ENCODE results near the gene PRICKLE4. TPM values are rescaled to one million over a fixed set of nuclear protein-coding genes. Genes with fewer than 3 reads are reported as not detected.

PRICKLE4 gene
- total and polyA plus RNA-seq, 2 of the 13 experiments (the other 11 are each of a cell fraction or from before 2014, with no cell fraction given): 0.92 to 1.2 TPM

DNA sequence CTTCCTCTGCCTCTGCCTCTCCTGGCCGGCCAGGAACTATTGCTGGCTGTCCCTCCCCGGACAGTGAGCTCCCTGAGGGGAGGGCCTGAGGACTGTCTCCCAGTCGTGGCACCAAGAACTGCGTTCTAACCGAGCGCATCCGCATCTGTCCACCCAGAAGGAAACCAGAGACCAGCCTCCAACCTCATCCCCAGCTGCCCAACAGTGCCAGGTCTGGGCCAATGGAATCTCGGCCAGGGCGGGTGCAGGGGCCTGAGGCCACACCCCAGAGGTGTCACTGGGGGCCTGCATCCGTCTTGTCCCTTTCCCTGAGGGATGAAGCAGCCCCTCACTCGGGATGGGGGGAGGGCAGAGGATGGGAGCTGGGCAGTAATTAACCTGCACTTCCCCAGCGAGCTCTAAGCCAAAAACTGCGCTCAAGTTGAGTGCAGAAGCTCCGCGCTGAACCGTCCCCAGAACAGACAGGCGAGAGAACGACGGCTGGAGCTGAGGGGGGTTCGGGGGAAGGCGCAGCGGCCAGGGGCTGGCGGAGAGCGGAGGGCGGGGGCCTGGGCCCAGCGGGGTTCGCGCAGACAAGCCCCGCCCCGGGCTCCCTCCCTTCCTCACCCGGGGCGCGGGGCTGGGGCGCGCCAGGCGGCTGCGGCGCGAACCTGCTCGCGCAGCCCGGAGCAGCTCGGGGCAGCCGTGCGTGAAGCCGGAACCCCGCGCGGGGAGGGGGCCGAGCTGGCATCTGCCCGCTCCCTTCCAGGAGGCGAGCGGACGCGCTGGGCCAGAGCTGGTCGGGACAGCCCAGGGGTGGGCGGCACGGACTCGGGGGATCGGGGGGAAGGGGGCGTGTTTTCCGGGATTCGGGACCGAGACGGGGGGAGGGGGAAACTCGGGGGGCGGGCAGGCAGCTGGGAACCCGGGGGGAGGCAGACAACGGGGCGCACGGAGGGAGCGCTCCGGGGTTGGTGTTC, 46.6 kb upstream of the PRICKLE4 start:
- Histone ChIP-seq H3K27me3 (ENCODE audit: control insufficient read depth in 1 of 2, insufficient read depth in 2 of 2, low read length in 2 of 2) (no peaks in the 10 kb centered on the region; a peak in 1 of 5 replicates), H3K4me3 (replicated peaks in 1 of 3; ENCODE audit: insufficient read depth in 1 of 3, low read depth in 2 of 3, low read length in 3 of 3) (peak overlapping the region; percentile 51 to 83 (median 76)), H3K27ac (ENCODE audit: extremely low read length, insufficient read depth, low read length) (peak overlapping the region; percentile 11), H2AFZ (ENCODE audit: low read length) (no peak overlapping the region), H3K79me2 (ENCODE audit: insufficient read depth, low read length) (peaks cover 5% of the 10 kb centered on the region), H4K20me1 (ENCODE audit: insufficient read depth, low read length) (no peaks in the 10 kb centered on the region), H3K9ac (ENCODE audit: insufficient read depth, low read depth, low read length) (peak overlapping the region; percentile 73), H3K9me3 (ENCODE audit: low read length) (no peaks in the 10 kb centered on the region), H3K36me3 (replicated peaks in 1 of 2; ENCODE audit: control insufficient read depth in 1 of 2, insufficient read depth in 2 of 2, low read length in 2 of 2) (no peaks in the 10 kb centered on the region), H3K4me1 (ENCODE audit: insufficient read depth, low read length) (peaks cover 58% of the 10 kb centered on the region), H3K4me2 (ENCODE audit: low read depth, low read length) (peak overlapping the region; percentile 90)
- intact Hi-C loops (cut with micrococcal nuclease; ENCODE audit: unreplicated experiment) (loop anchor here (1.0 to 2.0 kb wide), 3 partner anchors 28 to 187 kb away; partner anchors contain the start of genes BYSL and MED20), in situ Hi-C loops (cut with HindIII; ENCODE audit: extremely low pct_ligation_motif_present, low pct_unique_long_range_greater_than_20kb) (no loop called here)
- DNase-seq (ENCODE audit: low spot score) (peak; percentile 76), ATAC-seq (peak; percentile 83), FAIRE-seq (peak; percentile 85)
- ChIA-PET CTCF (ENCODE audit: low intra/inter-chr PET ratio, low total read pairs) (interaction anchor here (1.2 to 3.0 kb wide), 3 partner anchors 28 to 46 kb away, joined by 3 to 44 read pairs (median 12); partner anchors contain the start of gene FRS3), POLR2A (interaction anchor here (0.7 to 10.4 kb wide), 31 partner anchors 8 to 403 kb away, joined by 3 to 120 read pairs (median 5); partner anchors contain the start of genes FRS3, PGC, PRICKLE4 and TAF8)
- 1% methylated on average over 45 of the region's 73 CpGs for WGBS (ENCODE audit: low lambda C conversion rate)
- BruUV-seq (replicated peaks): no TSS peak
- TF ChIP-seq JUND (CRISPR knock-in tag; IDR thresholded peaks at IDR 0.05) (no peak), LRRFIP1 (CRISPR knock-in tag; conservative IDR thresholded peaks at IDR 0.05) (no peak), PCBP2 (optimal IDR thresholded peaks at IDR 0.05; ENCODE audit: low read depth, low read length, poor library complexity, severe bottlenecking) (no peak), IRF2 (CRISPR knock-in tag; IDR thresholded peaks at IDR 0.05) (0 out of 2 replicates have a peak, but pooled peaks have one; percentile 28), CREBL2 (CRISPR knock-in tag; IDR thresholded peaks at IDR 0.05; ENCODE audit: borderline replicate concordance) (no peak; the same call in 1 of the 2 replicates), ZNF143 (CRISPR knock-in tag; IDR thresholded peaks at IDR 0.05) (peak; percentile 14; the same call in 1 of the 2 replicates), HNRNPUL1 (IDR thresholded peaks at IDR 0.05; ENCODE audit: low read depth, low read length) (no peak), PREB (CRISPR knock-in tag; IDR thresholded peaks at IDR 0.05) (no peak), ZGPAT (CRISPR knock-in tag; IDR thresholded peaks at IDR 0.05) (no peak)
- TF ChIP-seq, protein P1, sequence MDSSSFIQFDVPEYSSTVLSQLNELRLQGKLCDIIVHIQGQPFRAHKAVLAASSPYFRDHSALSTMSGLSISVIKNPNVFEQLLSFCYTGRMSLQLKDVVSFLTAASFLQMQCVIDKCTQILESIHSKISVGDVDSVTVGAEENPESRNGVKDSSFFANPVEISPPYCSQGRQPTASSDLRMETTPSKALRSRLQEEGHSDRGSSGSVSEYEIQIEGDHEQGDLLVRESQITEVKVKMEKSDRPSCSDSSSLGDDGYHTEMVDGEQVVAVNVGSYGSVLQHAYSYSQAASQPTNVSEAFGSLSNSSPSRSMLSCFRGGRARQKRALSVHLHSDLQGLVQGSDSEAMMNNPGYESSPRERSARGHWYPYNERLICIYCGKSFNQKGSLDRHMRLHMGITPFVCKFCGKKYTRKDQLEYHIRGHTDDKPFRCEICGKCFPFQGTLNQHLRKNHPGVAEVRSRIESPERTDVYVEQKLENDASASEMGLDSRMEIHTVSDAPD (CRISPR knock-in tag; IDR thresholded peaks at IDR 0.05): no peak
- TF ChIP-seq, protein P2, sequence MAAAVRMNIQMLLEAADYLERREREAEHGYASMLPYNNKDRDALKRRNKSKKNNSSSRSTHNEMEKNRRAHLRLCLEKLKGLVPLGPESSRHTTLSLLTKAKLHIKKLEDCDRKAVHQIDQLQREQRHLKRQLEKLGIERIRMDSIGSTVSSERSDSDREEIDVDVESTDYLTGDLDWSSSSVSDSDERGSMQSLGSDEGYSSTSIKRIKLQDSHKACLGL (CRISPR knock-in tag; IDR thresholded peaks at IDR 0.05): no peak

Data from HepG2 (cell line).